Thyroid gland (tissue), 4 donors: ENCODE measurements around the gene E2F4. TPM values are rescaled to one million over a fixed set of nuclear protein-coding genes. Genes with fewer than 3 reads are reported as not detected.

ENCODE experiments used
- DNase-seq, 2 donors: peaks; one replicate each; pipeline ENCODE4 v3.0.0-alpha.2; 2019
- H3K27ac ChIP-seq, 3 donors: fragments of 200-600 bp; sonication (generic); 1 replicate in 2 of 3; 2 replicates in 1 of 3; pipeline ENCODE4 v1.5.1; 2016 to 2019; ENCODE audit warnings: mild to moderate bottlenecking in 1 of 3, moderate library complexity in 1 of 3
- H3K27me3 ChIP-seq: fragments of 200-600 bp; sonication (generic); one replicate; pipeline ENCODE4 v1.5.1; 2019
- H3K36me3 ChIP-seq, 2 donors: fragments of 200-600 bp; sonication (generic); one replicate each; pipeline ENCODE4 v1.5.1; 2016 to 2019
- H3K4me1 ChIP-seq, 2 donors: fragments of 200-600 bp; sonication (generic); one replicate each; pipeline ENCODE4 v1.5.1; 2017 to 2019
- H3K4me3 ChIP-seq, 3 donors: fragments of 200-600 bp; sonication (generic); replicated peaks in 1 of 3; 1 replicate in 2 of 3; 2 replicates in 1 of 3; pipeline ENCODE4 v1.5.1; 2016; ENCODE audit warnings: mild to moderate bottlenecking in 1 of 3
- H3K9me3 ChIP-seq: fragments of 200-600 bp; sonication (generic); one replicate; pipeline ENCODE4 v1.5.1; 2017
- CTCF ChIP-seq, 6 experiments: fragments of 200-600 bp in 3 of 6; fragments of 450-650 bp in 3 of 6; sonication (generic) in 3 of 6; IDR thresholded peaks; one replicate each; pipeline ENCODE4 v1.5.1; 2016 to 2019; ENCODE audit warnings: antibody characterized with exemption in 6 of 6, mild to moderate bottlenecking in 2 of 6, inconsistent platforms in 1 of 6, moderate library complexity in 1 of 6
- POLR2A ChIP-seq, 2 donors: fragments of 450-650 bp; IDR thresholded peaks; one replicate each; pipeline ENCODE4 v1.6.1; 2017; ENCODE audit warnings: antibody characterized with exemption in 2 of 2, mild to moderate bottlenecking in 2 of 2, moderate library complexity in 1 of 2
- WGBS, 2 donors: methylation state at CpG; one replicate each; pipeline ENCODE4 v1.1.5; 2017; 5-methylcytosine and 5-hydroxymethylcytosine counted together
- intact Hi-C: fragments of 100-400 bp; cut with DNase I; formaldehyde crosslinking; loops from one replicate; pipeline ENCODE4 v1.15.1; 2023
- total RNA-seq, 4 donors: library from RNA; depleted of rRNA; stranded (reverse); fragments of >200 nt; gene quantifications; one replicate each; pipeline ENCODE4 v1.2.3, GENCODE V29; 2016

The E2F4 gene
- total RNA-seq, 4 donors from 2014 or later = 77.6 to 117 (median 89.1) TPM

GRCh38 chr16:67180166-67180565 is 11.8 kb upstream of the E2F4 start:
- H3K9me3 ChIP-seq = no peaks in the 10 kb centered on the region
- 90 to 100% methylated on average over 4 of the region's 16 CpGs for WGBS, 2 donors
- TF ChIP-seq POLR2A (IDR thresholded peaks at IDR 0.05) (no peak), CTCF (IDR thresholded peaks at IDR 0.05) (no peak)
- H3K27ac ChIP-seq = no peak overlapping the region
- peaks cover 24 to 31% of the 10 kb centered on the region in 2 donors for H3K4me1 ChIP-seq
- intact Hi-C loops = loop anchor here (10.0 kb wide), 2 partner anchors 205 to 285 kb away; no protein-coding TSS in a partner anchor
- no peak overlapping the region for H3K4me3 ChIP-seq
- no peaks in the 10 kb centered on the region for H3K36me3 ChIP-seq
- no peaks in the 10 kb centered on the region for H3K27me3 ChIP-seq
- DNase-seq = no peak

- Histone ChIP-seq H3K4me1 (peaks cover 26 to 38% of the 10 kb centered on the region in 2 donors), H3K36me3 (no peaks in the 10 kb centered on the region), H3K27me3 (no peaks in the 10 kb centered on the region), H3K27ac (no peak overlapping the region), H3K4me3 (no peak overlapping the region), H3K9me3 (no peaks in the 10 kb centered on the region)
- DNase-seq = no peak
- intact Hi-C loops = loop anchor here (10.0 kb wide), 2 partner anchors 207 to 287 kb away; no protein-coding TSS in a partner anchor
- TF ChIP-seq CTCF (IDR thresholded peaks at IDR 0.05) = no peak
- no peak for TF ChIP-seq POLR2A (IDR thresholded peaks at IDR 0.05)
- 54 to 68% methylated on average over 2 of the region's 2 CpGs for WGBS, 2 donors
Observed at GRCh38 chr16:67181346-67181745, 10.6 kb upstream of the E2F4 start.

GRCh38 chr16:67182288-67182687 is 9.7 kb upstream of the E2F4 start:
- 89 to 97% methylated on average over 2 of the region's 2 CpGs for WGBS, 2 donors
- peaks cover 26 to 38% of the 10 kb centered on the region in 2 donors for H3K4me1 ChIP-seq
- intact Hi-C loops = loop anchor here (10.0 kb wide), 2 partner anchors 207 to 287 kb away; no protein-coding TSS in a partner anchor

GRCh38 chr16:67183284-67183626 is 8.7 kb upstream of the E2F4 start:
- intact Hi-C loops = loop anchor here (10.0 kb wide), 2 partner anchors 208 to 288 kb away; no protein-coding TSS in a partner anchor
- H3K4me1 ChIP-seq = peaks cover 20 to 32% of the 10 kb centered on the region in 2 donors
- H3K4me3 ChIP-seq = peak overlapping the region in 1 of 3 donors; percentile 69
- TF ChIP-seq CTCF (IDR thresholded peaks at IDR 0.05) = no peak
- TF ChIP-seq POLR2A (IDR thresholded peaks at IDR 0.05) = no peak
- no peak for DNase-seq
- no peaks in the 10 kb centered on the region for H3K9me3 ChIP-seq
- H3K27ac ChIP-seq = peak overlapping the region in 2 of 3 donors; percentile 89 to 95
- no peaks in the 10 kb centered on the region for H3K36me3 ChIP-seq
- WGBS, 2 donors = 12% methylated on average over 11 of the region's 11 CpGs
- no peaks in the 10 kb centered on the region for H3K27me3 ChIP-seq

More at GRCh38 chr16:67182288-67182687, 9.7 kb upstream of the E2F4 start:
- Histone ChIP-seq H3K36me3 (no peaks in the 10 kb centered on the region), H3K4me3 (no peak overlapping the region), H3K27me3 (no peaks in the 10 kb centered on the region), H3K9me3 (no peaks in the 10 kb centered on the region), H3K27ac (no peak overlapping the region)
- no peak for DNase-seq
- TF ChIP-seq CTCF (IDR thresholded peaks at IDR 0.05) (no peak), POLR2A (IDR thresholded peaks at IDR 0.05) (no peak)

GRCh38 chr16:67183627-67184452 is 8.1 kb upstream of the E2F4 start, which contains the start of gene MATCAP1:
MATCAP1 (minus strand) TSS chr16:67183963; CDS start chr16:67180610, 3,353 bp downstream.
- H3K27me3 ChIP-seq = no peaks in the 10 kb centered on the region
- peak in 1 of 2 donors; percentile 70 for TF ChIP-seq POLR2A (IDR thresholded peaks at IDR 0.05)
- no peak for TF ChIP-seq CTCF (IDR thresholded peaks at IDR 0.05)
- 0 to 1% methylated on average over 24 to 26 of the region's 77 CpGs for WGBS, 2 donors
- no peaks in the 10 kb centered on the region for H3K9me3 ChIP-seq
- peak within 1 kb of the TSS; percentile 89 to 95 (median 93) for H3K27ac ChIP-seq
- intact Hi-C loops = loop anchor here (10.0 kb wide), 2 partner anchors 209 to 289 kb away; no protein-coding TSS in a partner anchor
- peak; percentile 95 for DNase-seq
- no peaks in the 10 kb centered on the region for H3K36me3 ChIP-seq
- peaks cover 16 to 26% of the 10 kb centered on the region in 2 donors for H3K4me1 ChIP-seq
- peak within 1 kb of the TSS; percentile 42 to 69 (median 45) for H3K4me3 ChIP-seq
